WTC11 (cell line): ENCODE measurements around the gene FCRL5. TPM values are rescaled to one million over a fixed set of nuclear protein-coding genes. Genes with fewer than 3 reads are reported as not detected.

Experiments used
- ATAC-seq: fragments of 200-7000 bp; cut with Tn5 transposase; 2 replicates; pipeline ENCODE4 v1.10.0; 2021; ENCODE audit warnings: mild to moderate bottlenecking, moderate library complexity
- Bru-seq: library from RNA; stranded (reverse); fragments of 400-500 nt; gene quantifications from one replicate; lab custom pipeline; 2021; lab: Mats Ljungman, UMichigan
- CTCF ChIA-PET: fragments of 300-600 bp; sonication (Branson Sonifier 250); formaldehyde crosslinking; loops from one replicate; lab custom pipeline; 2021; ENCODE audit warnings: antibody characterized with exemption; lab: Charles Lee
- POLR2A ChIA-PET: fragments of 350-600 bp; sonication (Branson Sonifier 250); formaldehyde crosslinking; loops from one replicate; lab custom pipeline; 2021; ENCODE audit warnings: antibody characterized with exemption; lab: Charles Lee
- DNase-seq: peaks from one replicate; pipeline ENCODE4 v3.0.0; 2021; ENCODE audit warnings: low spot score
- H3K27ac Mint-ChIP-seq: 2 replicates; pipeline ENCODE4 v1.8.0; 2021; ENCODE audit warnings: mixed read lengths
- H3K27me3 Mint-ChIP-seq: 2 replicates; pipeline ENCODE4 v1.8.0; 2021; ENCODE audit warnings: low read depth, mild to moderate bottlenecking, moderate library complexity, mixed read lengths
- H3K36me3 Mint-ChIP-seq: 2 replicates; pipeline ENCODE4 v1.8.0; 2021; ENCODE audit warnings: mixed read lengths
- H3K4me1 Mint-ChIP-seq: 2 replicates; pipeline ENCODE4 v1.8.0; 2022; ENCODE audit warnings: mixed read lengths
- H3K4me3 Mint-ChIP-seq: 2 replicates; pipeline ENCODE4 v1.8.0; 2021; ENCODE audit warnings: mild to moderate bottlenecking, moderate library complexity, mixed read lengths
- H3K9me3 Mint-ChIP-seq: 2 replicates; pipeline ENCODE4 v1.8.0; 2021; ENCODE audit warnings: mixed read lengths
- AR ChIP-seq: fragments of 250-450 bp; sonication (Bioruptor Pico); IDR thresholded peaks from 2 replicates; pipeline ENCODE4 v1.9.0; 2021; ENCODE audit warnings: mild to moderate bottlenecking
- ATF3 ChIP-seq: sonication (generic); formaldehyde crosslinking; conservative IDR thresholded peaks from 2 replicates; pipeline ENCODE4 v1.8.1; 2022; ENCODE audit warnings: mild to moderate bottlenecking, missing genetic modification reagents
- CBFB ChIP-seq: sonication (generic); formaldehyde crosslinking; IDR thresholded peaks from 2 replicates; pipeline ENCODE4 v1.8.1; 2022; ENCODE audit warnings: mild to moderate bottlenecking, low read depth, missing genetic modification reagents
- CREM ChIP-seq: sonication (generic); formaldehyde crosslinking; IDR thresholded peaks from 2 replicates; pipeline ENCODE4 v1.8.1; 2022; ENCODE audit warnings: mild to moderate bottlenecking, missing genetic modification reagents, moderate library complexity
- ELF4 ChIP-seq: sonication (generic); formaldehyde crosslinking; IDR thresholded peaks from 2 replicates; pipeline ENCODE4 v1.8.1; 2022; ENCODE audit warnings: low read depth, mild to moderate bottlenecking, moderate library complexity, missing genetic modification reagents
- ESRRA ChIP-seq: sonication (generic); formaldehyde crosslinking; IDR thresholded peaks from 2 replicates; pipeline ENCODE4 v1.8.1; 2022; ENCODE audit warnings: mild to moderate bottlenecking, missing genetic modification reagents, borderline replicate concordance
- ETV6 ChIP-seq: sonication (generic); formaldehyde crosslinking; IDR thresholded peaks from 2 replicates; pipeline ENCODE4 v1.8.1; 2022; ENCODE audit warnings: mild to moderate bottlenecking, missing genetic modification reagents
- FOXJ3 ChIP-seq: sonication (generic); formaldehyde crosslinking; IDR thresholded peaks from 2 replicates; pipeline ENCODE4 v1.9.0; 2021; ENCODE audit warnings: missing genetic modification reagents, mild to moderate bottlenecking, borderline replicate concordance
- JUN ChIP-seq: sonication (generic); formaldehyde crosslinking; IDR thresholded peaks from 2 replicates; pipeline ENCODE4 v1.8.0; 2023; ENCODE audit warnings: mild to moderate bottlenecking, missing genetic modification reagents
- MYBL2 ChIP-seq: sonication (generic); formaldehyde crosslinking; IDR thresholded peaks from 2 replicates; pipeline ENCODE4 v1.8.1; 2023; ENCODE audit warnings: mild to moderate bottlenecking, moderate library complexity, missing genetic modification reagents
- NFYB ChIP-seq: sonication (generic); formaldehyde crosslinking; conservative IDR thresholded peaks from 2 replicates; pipeline ENCODE4 v1.8.0; 2022; ENCODE audit warnings: low read depth, missing genetic modification reagents
- PRRX2 ChIP-seq: fragments of 250-450 bp; sonication (Bioruptor Pico); IDR thresholded peaks from 2 replicates; pipeline ENCODE4 v1.8.0; 2021; ENCODE audit warnings: mild to moderate bottlenecking
- ZBTB43 ChIP-seq: sonication (generic); formaldehyde crosslinking; IDR thresholded peaks from 2 replicates; pipeline ENCODE4 v1.8.1; 2023; ENCODE audit warnings: mild to moderate bottlenecking, missing genetic modification reagents
- ZNF121 ChIP-seq: sonication (generic); formaldehyde crosslinking; IDR thresholded peaks from 2 replicates; pipeline ENCODE4 v1.8.0; 2023; ENCODE audit warnings: missing genetic modification reagents
- ZNF138 ChIP-seq: sonication (generic); formaldehyde crosslinking; conservative IDR thresholded peaks from 2 replicates; pipeline ENCODE4 v1.8.1; 2022; ENCODE audit warnings: mild to moderate bottlenecking, moderate library complexity, missing genetic modification reagents
- ZNF263 ChIP-seq: sonication (generic); formaldehyde crosslinking; IDR thresholded peaks from 2 replicates; pipeline ENCODE4 v1.8.1; 2022; ENCODE audit warnings: low read depth, mild to moderate bottlenecking, moderate library complexity, missing genetic modification reagents
- long read RNA-seq, 3 experiments: library from RNA in 1 of 3; library from capped mRNA in 1 of 3; library from polyadenylated mRNA in 1 of 3; unstranded in 2 of 3; stranded (forward) in 1 of 3; transcript quantifications; one replicate each; pipeline ENCODE4 v2.0.0, GENCODE V29; 2021
- total RNA-seq: library from RNA; stranded (reverse); gene quantifications from 3 replicates; pipeline ENCODE4 v1.2.3, GENCODE V29; 2021
- TF ChIP-seq, protein P1 (sequence below): sonication (generic); formaldehyde crosslinking; IDR thresholded peaks from 2 replicates; pipeline ENCODE4 v1.8.0; 2022; ENCODE audit warnings: missing genetic modification reagents

The FCRL5 gene
- 0.70 to 0.89 TPM (median 0.78 TPM) in 3 replicates for total RNA-seq
- Bru-seq, nascent RNA = percentile 22 among the genes with signal in this experiment
- long read RNA-seq, experiment 1, partial matches to known transcripts = 1 of 1 reads
- long read RNA-seq, experiment 1, other reads (novel, unspliced or antisense) = 0 of 1 reads
- long read RNA-seq, experiment 2 = 0 reads
- long read RNA-seq, experiment 3 = 0 reads

- CTCF ChIA-PET = interaction anchor here (0.8 kb wide), 1 partner anchor 18 kb away, joined by 3 read pairs; no protein-coding TSS in a partner anchor
- Mint-ChIP-seq H3K27ac (no peak within 1 kb of the TSS), H3K36me3 (no peaks in the 10 kb centered on the region), H3K27me3 (no peaks in the 10 kb centered on the region; the same call in 1 of the 2 replicates)
- ATAC-seq (no peak), DNase-seq (no peak)
- no peak for TF ChIP-seq ETV6
- no peak for TF ChIP-seq CBFB (CRISPR knock-in tag)
- TF ChIP-seq AR = no peak
- no peak for TF ChIP-seq NFYB (CRISPR knock-in tag)
- no peak for TF ChIP-seq JUN
- TF ChIP-seq ZNF121 (CRISPR knock-in tag) = no peak
- TF ChIP-seq PRRX2 (CRISPR knock-in tag) = no peak
- no peak for TF ChIP-seq ZBTB43 (CRISPR knock-in tag)
- no peak for TF ChIP-seq ATF3 (CRISPR knock-in tag)
- no peak for TF ChIP-seq FOXJ3 (CRISPR knock-in tag)
- no peak for TF ChIP-seq ZNF263 (CRISPR knock-in tag)
- no peak for TF ChIP-seq ELF4 (CRISPR knock-in tag)
- TF ChIP-seq ESRRA = no peak
- TF ChIP-seq MYBL2 = no peak
- TF ChIP-seq ZNF138 (CRISPR knock-in tag) = no peak
- TF ChIP-seq CREM (CRISPR knock-in tag) = no peak
- TF ChIP-seq, all 79 proteins: peak for 0
- Mint-ChIP-seq H3K4me3 (no peak within 1 kb of the TSS), H3K4me1 (no peaks in the 10 kb centered on the region), H3K9me3 (no peaks in the 10 kb centered on the region)
- POLR2A ChIA-PET = no interaction called here
Observed at GRCh38 chr1:157551694-157552693, at the start of gene FCRL5. Gene FCRL5 (minus strand): TSS chr1:157552515. CDS start chr1:157552362, 153 bp downstream.

GRCh38 chr1:157600236-157600635 is 47.9 kb upstream of the FCRL5 start:
- H3K27ac Mint-ChIP-seq = no peak overlapping the region
- H3K4me1 Mint-ChIP-seq = no peaks in the 10 kb centered on the region
- ChIA-PET POLR2A (interaction anchor here (0.6 kb wide), 1 partner anchor 27 kb away, joined by 3 read pairs; no protein-coding TSS in a partner anchor), CTCF (interaction anchor here (0.7 to 1.6 kb wide), 2 partner anchors 20 kb away, joined by 3 to 5 read pairs; no protein-coding TSS in a partner anchor)
- TF ChIP-seq, protein P1, sequence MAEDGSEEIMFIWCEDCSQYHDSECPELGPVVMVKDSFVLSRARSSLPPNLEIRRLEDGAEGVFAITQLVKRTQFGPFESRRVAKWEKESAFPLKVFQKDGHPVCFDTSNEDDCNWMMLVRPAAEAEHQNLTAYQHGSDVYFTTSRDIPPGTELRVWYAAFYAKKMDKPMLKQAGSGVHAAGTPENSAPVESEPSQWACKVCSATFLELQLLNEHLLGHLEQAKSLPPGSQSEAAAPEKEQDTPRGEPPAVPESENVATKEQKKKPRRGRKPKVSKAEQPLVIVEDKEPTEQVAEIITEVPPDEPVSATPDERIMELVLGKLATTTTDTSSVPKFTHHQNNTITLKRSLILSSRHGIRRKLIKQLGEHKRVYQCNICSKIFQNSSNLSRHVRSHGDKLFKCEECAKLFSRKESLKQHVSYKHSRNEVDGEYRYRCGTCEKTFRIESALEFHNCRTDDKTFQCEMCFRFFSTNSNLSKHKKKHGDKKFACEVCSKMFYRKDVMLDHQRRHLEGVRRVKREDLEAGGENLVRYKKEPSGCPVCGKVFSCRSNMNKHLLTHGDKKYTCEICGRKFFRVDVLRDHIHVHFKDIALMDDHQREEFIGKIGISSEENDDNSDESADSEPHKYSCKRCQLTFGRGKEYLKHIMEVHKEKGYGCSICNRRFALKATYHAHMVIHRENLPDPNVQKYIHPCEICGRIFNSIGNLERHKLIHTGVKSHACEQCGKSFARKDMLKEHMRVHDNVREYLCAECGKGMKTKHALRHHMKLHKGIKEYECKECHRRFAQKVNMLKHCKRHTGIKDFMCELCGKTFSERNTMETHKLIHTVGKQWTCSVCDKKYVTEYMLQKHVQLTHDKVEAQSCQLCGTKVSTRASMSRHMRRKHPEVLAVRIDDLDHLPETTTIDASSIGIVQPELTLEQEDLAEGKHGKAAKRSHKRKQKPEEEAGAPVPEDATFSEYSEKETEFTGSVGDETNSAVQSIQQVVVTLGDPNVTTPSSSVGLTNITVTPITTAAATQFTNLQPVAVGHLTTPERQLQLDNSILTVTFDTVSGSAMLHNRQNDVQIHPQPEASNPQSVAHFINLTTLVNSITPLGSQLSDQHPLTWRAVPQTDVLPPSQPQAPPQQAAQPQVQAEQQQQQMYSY (CRISPR knock-in tag) = no peak
- no peaks in the 10 kb centered on the region for H3K36me3 Mint-ChIP-seq
- H3K9me3 Mint-ChIP-seq = no peaks in the 10 kb centered on the region
- no peak for ATAC-seq
- no peaks in the 10 kb centered on the region; the same call in 1 of the 2 replicates for H3K27me3 Mint-ChIP-seq
- DNase-seq = no peak
- H3K4me3 Mint-ChIP-seq = no peak overlapping the region
